ENCODE data around the gene CAMK1D. TPM values are rescaled to one million over a fixed set of nuclear protein-coding genes. Genes with fewer than 3 reads are reported as not detected.

The CAMK1D gene
- total and polyA plus RNA-seq, 2 of the 8 experiments (the other 6 are each of a cell fraction or from before 2014, with no cell fraction given), result 3.5 to 10.6 TPM

GRCh38 chr10:12501324-12501723, 152.0 kb downstream of the CAMK1D start:
- Histone ChIP-seq H2BK20ac (ENCODE audit: low read length) (no peak overlapping the region), H4K20me1 (replicated peaks in 1 of 2; ENCODE audit: control insufficient read depth in 1 of 2, insufficient read depth in 2 of 2, low read length in 2 of 2) (no peaks in the 10 kb centered on the region), H3K14ac (ENCODE audit: insufficient read length) (no peak overlapping the region), H3K79me1 (ENCODE audit: low read depth, low read length) (no peaks in the 10 kb centered on the region), H2BK120ac (replicated peaks; ENCODE audit: low read depth, low read length) (no peak overlapping the region), H3K9ac (replicated peaks in 1 of 4; ENCODE audit: extremely low read depth in 1 of 4, low read depth in 3 of 4, low read length in 3 of 4) (no peak overlapping the region), H3K4me3 (ENCODE audit: extremely low read depth in 1 of 4, insufficient read depth in 2 of 4, low read depth in 3 of 4, low read length in 4 of 4) (no peak overlapping the region), H3K9me3 (ENCODE audit: insufficient read depth in 2 of 2, low read depth in 1 of 2, low read length in 1 of 2) (no peaks in the 10 kb centered on the region), H2AFZ (ENCODE audit: low read length) (no peak overlapping the region), H4K5ac (ENCODE audit: insufficient read length, low read depth, low read length) (no peak overlapping the region), H3K27me3 (replicated peaks in 1 of 4; ENCODE audit: control insufficient read depth in 3 of 4, extremely low read depth in 1 of 4, insufficient read depth in 3 of 4, low read length in 3 of 4) (no peaks in the 10 kb centered on the region), H2BK5ac (ENCODE audit: low read depth, low read length) (no peak overlapping the region), H3K18ac (ENCODE audit: extremely low read depth, low read length) (no peak overlapping the region), H2BK15ac (ENCODE audit: low read length) (no peak overlapping the region), H3K56ac (replicated peaks; ENCODE audit: insufficient read length, low read depth, low read length) (no peak overlapping the region), H3K4me1 (replicated peaks in 1 of 4; ENCODE audit: control insufficient read depth in 3 of 4, insufficient read depth in 4 of 4, low read length in 3 of 4) (peaks cover 0 to 3% (median 0%) of the 10 kb centered on the region in 4 experiments; a peak in 2 of 7 replicates), H3K36me3 (ENCODE audit: control insufficient read depth in 2 of 4, insufficient read depth in 4 of 4, low read length in 3 of 4) (no peaks in the 10 kb centered on the region), H2AK5ac (ENCODE audit: low read depth, low read length) (no peak overlapping the region), H2BK12ac (ENCODE audit: low read depth, low read length) (no peak overlapping the region), H3K4ac (replicated peaks; ENCODE audit: insufficient read length, low read depth, low read length) (no peak overlapping the region), H3K4me2 (ENCODE audit: insufficient read depth in 1 of 2, low read depth in 2 of 2, low read length in 2 of 2) (no peak overlapping the region), H3K23ac (ENCODE audit: insufficient read length) (no peak overlapping the region), H3K23me2 (ENCODE audit: low read depth, low read length) (no peaks in the 10 kb centered on the region), H4K8ac (ENCODE audit: extremely low read depth, insufficient read depth, low read length) (no peak overlapping the region), H4K91ac (replicated peaks; ENCODE audit: insufficient read length, low read length) (no peak overlapping the region), H3K27ac (ENCODE audit: low read depth, low read length) (no peak overlapping the region), H3K79me2 (ENCODE audit: control insufficient read depth in 1 of 2, insufficient read depth in 2 of 2, low read length in 2 of 2) (no peaks in the 10 kb centered on the region)
- ChIA-PET CTCF (ENCODE audit: partially characterized antibody) (interaction anchor here (0.5 to 1.3 kb wide), 2 partner anchors 10 to 112 kb away, joined by 3 to 7 read pairs; no protein-coding TSS in a partner anchor), POLR2A (ENCODE audit: partially characterized antibody) (no interaction called here)
- DNase-seq (ENCODE audit: low read depth in 1 of 2, low spot score in 2 of 2) (no peak), FAIRE-seq (no peak)
- 83% methylated on average over 12 of the region's 12 CpGs; no CpG with 5 or more reads in 1 of the 2 experiments for WGBS, 2 experiments (ENCODE audit: extremely low coverage in 1 of 2, insufficient coverage in 1 of 2, insufficient read length in 1 of 2, insufficient replicate concordance in 2 of 2, low coverage in 1 of 2, low lambda C conversion rate in 2 of 2, missing lambda C conversion rate in 1 of 2)
- TF ChIP-seq ATF2 (IDR thresholded peaks at IDR 0.05; ENCODE audit: low read length) (no peak), HDAC6 (IDR thresholded peaks at IDR 0.05; ENCODE audit: low read depth, low read length) (no peak), RFX5 (IDR thresholded peaks at IDR 0.05; ENCODE audit: borderline replicate concordance, low read depth, low read length) (no peak), ATF3 (IDR thresholded peaks at IDR 0.05; ENCODE audit: insufficient read depth, low read depth, low read length) (no peak), SIRT6 (IDR thresholded peaks at IDR 0.05; ENCODE audit: low read length) (no peak), SIX5 (IDR thresholded peaks at IDR 0.05; ENCODE audit: low read depth, low read length) (no peak), SRF (IDR thresholded peaks at IDR 0.05; ENCODE audit: low read depth, low read length) (no peak), KDM5A (IDR thresholded peaks at IDR 0.05; ENCODE audit: low read length) (no peak), TEAD4 (IDR thresholded peaks at IDR 0.05; ENCODE audit: low read depth, low read length) (no peak)

Data from H1 (cell line).